Thoracic aorta (tissue), 2 donors: Measurements from ENCODE around the gene SUSD4. TPM values are rescaled to one million over a fixed set of nuclear protein-coding genes. Genes with fewer than 3 reads are reported as not detected.

Experiments
- ATAC-seq: fragments of 150-250 bp; one replicate; pipeline ENCODE4 v1.8.0; 2017; ENCODE audit warnings: low read depth; ENCODE audit not compliant: insufficient number of reproducible peaks, low FRiP score
- DNase-seq: peaks from one replicate; pipeline ENCODE4 v3.0.0-alpha.2; 2020; ENCODE audit warnings: low spot score
- H3K27ac ChIP-seq, 2 donors: fragments of 200-600 bp; sonication (generic); 1 replicate in 1 of 2; 2 replicates in 1 of 2; pipeline ENCODE4 v1.5.1; 2016; ENCODE audit warnings: mild to moderate bottlenecking in 2 of 2, moderate library complexity in 2 of 2
- H3K27me3 ChIP-seq: fragments of 200-600 bp; sonication (generic); replicated peaks from 2 replicates; pipeline ENCODE4 v1.6.0; 2016; ENCODE audit warnings: mild to moderate bottlenecking; ENCODE audit not compliant: insufficient read depth
- H3K36me3 ChIP-seq: fragments of 200-600 bp; sonication (generic); one replicate; pipeline ENCODE4 v1.5.1; 2016
- H3K4me1 ChIP-seq, 2 donors: fragments of 200-600 bp; sonication (generic); 1 replicate in 1 of 2; 2 replicates in 1 of 2; pipeline versions ENCODE4 v1.5.1 to v1.6.0; 2016; ENCODE audit warnings: low read depth in 2 of 2, mild to moderate bottlenecking in 1 of 2; ENCODE audit not compliant: control insufficient read depth in 1 of 2
- H3K4me3 ChIP-seq: fragments of 200-600 bp; sonication (generic); 2 replicates; pipeline ENCODE4 v1.5.1; 2016; ENCODE audit warnings: mild to moderate bottlenecking
- H3K9me3 ChIP-seq: fragments of 200-600 bp; sonication (generic); 2 replicates; pipeline ENCODE4 v1.5.1; 2016
- total RNA-seq, 2 donors: library from RNA; depleted of rRNA; stranded (reverse); fragments of >200 nt; gene quantifications; one replicate each; pipeline versions ENCODE4 v1.1.0 to v1.2.3, GENCODE V29; 2016
- TF ChIP-seq, protein P1 (sequence below): fragments of 200-600 bp; sonication (generic); IDR thresholded peaks from one replicate; pipeline ENCODE4 v1.5.1; 2019; ENCODE audit warnings: antibody characterized with exemption

SUSD4 gene
- total RNA-seq, 2 donors from 2014 or later, result 1.6 TPM; not detected in 1

- ATAC-seq (no peak), DNase-seq (no peak)
- Histone ChIP-seq H3K27ac (no peak overlapping the region), H3K4me1 (no peaks in the 10 kb centered on the region), H3K4me3 (no peak overlapping the region), H3K9me3 (no peaks in the 10 kb centered on the region), H3K36me3 (no peaks in the 10 kb centered on the region), H3K27me3 (no peaks in the 10 kb centered on the region)
- TF ChIP-seq, protein P1, sequence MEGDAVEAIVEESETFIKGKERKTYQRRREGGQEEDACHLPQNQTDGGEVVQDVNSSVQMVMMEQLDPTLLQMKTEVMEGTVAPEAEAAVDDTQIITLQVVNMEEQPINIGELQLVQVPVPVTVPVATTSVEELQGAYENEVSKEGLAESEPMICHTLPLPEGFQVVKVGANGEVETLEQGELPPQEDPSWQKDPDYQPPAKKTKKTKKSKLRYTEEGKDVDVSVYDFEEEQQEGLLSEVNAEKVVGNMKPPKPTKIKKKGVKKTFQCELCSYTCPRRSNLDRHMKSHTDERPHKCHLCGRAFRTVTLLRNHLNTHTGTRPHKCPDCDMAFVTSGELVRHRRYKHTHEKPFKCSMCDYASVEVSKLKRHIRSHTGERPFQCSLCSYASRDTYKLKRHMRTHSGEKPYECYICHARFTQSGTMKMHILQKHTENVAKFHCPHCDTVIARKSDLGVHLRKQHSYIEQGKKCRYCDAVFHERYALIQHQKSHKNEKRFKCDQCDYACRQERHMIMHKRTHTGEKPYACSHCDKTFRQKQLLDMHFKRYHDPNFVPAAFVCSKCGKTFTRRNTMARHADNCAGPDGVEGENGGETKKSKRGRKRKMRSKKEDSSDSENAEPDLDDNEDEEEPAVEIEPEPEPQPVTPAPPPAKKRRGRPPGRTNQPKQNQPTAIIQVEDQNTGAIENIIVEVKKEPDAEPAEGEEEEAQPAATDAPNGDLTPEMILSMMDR, result no peak
Measured at GRCh38 chr1:223311826-223312225, 52.1 kb downstream of the SUSD4 start.

GRCh38 chr1:223308136-223308535 is 55.8 kb downstream of the SUSD4 start:
- no peaks in the 10 kb centered on the region for H3K9me3 ChIP-seq
- no peaks in the 10 kb centered on the region for H3K27me3 ChIP-seq
- no peak overlapping the region for H3K4me3 ChIP-seq
- H3K27ac ChIP-seq, result no peak overlapping the region
- H3K36me3 ChIP-seq, result no peaks in the 10 kb centered on the region
- no peaks in the 10 kb centered on the region for H3K4me1 ChIP-seq
- ATAC-seq (no peak), DNase-seq (no peak)
- TF ChIP-seq, protein P1, result no peak

GRCh38 chr1:223307544-223307943 is 56.4 kb downstream of the SUSD4 start:
- Histone ChIP-seq H3K27ac (no peak overlapping the region), H3K27me3 (no peaks in the 10 kb centered on the region), H3K9me3 (no peaks in the 10 kb centered on the region), H3K4me1 (no peaks in the 10 kb centered on the region), H3K36me3 (no peaks in the 10 kb centered on the region), H3K4me3 (no peak overlapping the region)
- TF ChIP-seq, protein P1, result no peak
- ATAC-seq, result no peak
- no peak for DNase-seq

DNA sequence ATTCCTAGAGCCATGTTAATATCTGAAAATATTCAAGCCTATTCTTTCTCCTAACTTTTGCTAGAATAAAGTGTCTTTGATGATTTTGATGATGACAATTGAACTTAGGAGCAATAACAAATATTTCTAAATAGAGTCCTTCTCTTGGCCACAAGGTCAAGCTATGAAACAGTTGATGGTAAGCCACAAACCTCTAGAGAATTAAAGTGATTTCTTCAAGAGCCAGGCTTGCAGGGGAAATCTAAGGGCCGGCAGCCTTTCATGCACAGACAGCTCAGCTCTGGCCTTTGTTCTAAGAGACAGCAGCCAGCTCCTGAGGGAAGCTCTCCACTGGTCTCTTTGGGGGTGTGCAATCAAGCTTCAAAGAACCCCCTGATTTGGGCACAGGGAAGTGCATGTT is 59.0 kb downstream of the SUSD4 start:
- Histone ChIP-seq H3K36me3 (no peaks in the 10 kb centered on the region), H3K4me1 (no peaks in the 10 kb centered on the region), H3K9me3 (no peaks in the 10 kb centered on the region), H3K27me3 (no peaks in the 10 kb centered on the region), H3K4me3 (no peak overlapping the region), H3K27ac (no peak overlapping the region)
- TF ChIP-seq, protein P1, result no peak
- no peak for ATAC-seq
- DNase-seq, result no peak

GRCh38 chr1:223301371-223301770 is 62.6 kb downstream of the SUSD4 start:
- DNase-seq (no peak), ATAC-seq (no peak)
- Histone ChIP-seq H3K4me1 (no peaks in the 10 kb centered on the region), H3K36me3 (no peaks in the 10 kb centered on the region), H3K27me3 (no peaks in the 10 kb centered on the region), H3K4me3 (no peak overlapping the region), H3K27ac (no peak overlapping the region), H3K9me3 (no peaks in the 10 kb centered on the region)
- TF ChIP-seq, protein P1, result no peak
